A204.1 (cell line): Measurements from ENCODE around the gene SLC16A11.
A peak's percentile ranks its signal among the peaks of the same experiment; 100 is the strongest.

Experiments used
- FAIRE-seq: peaks from 2 replicates; lab custom pipeline; 2012; peaks lifted over from hg19 to GRCh38; lab: Jason Lieb, UNC

Gene SLC16A11

GRCh38 chr17:7023576-7024401, 20.1 kb downstream of the SLC16A11 start:
- FAIRE-seq = no peak

- no peak for FAIRE-seq
Observed at GRCh38 chr17:7022781-7023571, 20.9 kb downstream of the SLC16A11 start, which contains the start of gene BCL6B. Gene BCL6B (plus strand): TSS chr17:7023050. CDS start chr17:7023672, 622 bp downstream.

GRCh38 chr17:7021993-7022778, 21.7 kb downstream of the SLC16A11 start:
- FAIRE-seq = no peak

- FAIRE-seq = no peak
Observed at GRCh38 chr17:7020894-7021664, 22.8 kb downstream of the SLC16A11 start.

- FAIRE-seq = no peak
Observed at GRCh38 chr17:7019839-7020519, 23.9 kb downstream of the SLC16A11 start.

GRCh38 chr17:7019367-7019766, 24.5 kb downstream of the SLC16A11 start:
- FAIRE-seq = no peak

GRCh38 chr17:7018331-7018964, 25.4 kb downstream of the SLC16A11 start:
- no peak for FAIRE-seq

GRCh38 chr17:7017827-7018200, 26.1 kb downstream of the SLC16A11 start:
- FAIRE-seq = no peak

GRCh38 chr17:7016886-7017826, 26.7 kb downstream of the SLC16A11 start:
- no peak for FAIRE-seq

- FAIRE-seq = no peak
Observed at GRCh38 chr17:7016418-7016817, 27.5 kb downstream of the SLC16A11 start.

- FAIRE-seq = no peak
Observed at GRCh38 chr17:7014995-7015958, 28.6 kb downstream of the SLC16A11 start.

GRCh38 chr17:7014261-7014994, 29.5 kb downstream of the SLC16A11 start:
- FAIRE-seq = peak; percentile 65

GRCh38 chr17:7011942-7012254, 32.0 kb downstream of the SLC16A11 start:
- no peak for FAIRE-seq

- FAIRE-seq = no peak
Observed at GRCh38 chr17:7011415-7011814, 32.5 kb downstream of the SLC16A11 start.

- no peak for FAIRE-seq
Observed at GRCh38 chr17:7010523-7010922, 33.4 kb downstream of the SLC16A11 start.

- FAIRE-seq = no peak
Observed at GRCh38 chr17:7007143-7007542, 36.7 kb downstream of the SLC16A11 start.

GRCh38 chr17:7005716-7006115, 38.2 kb downstream of the SLC16A11 start:
- no peak for FAIRE-seq
